RPMI8226 (cell line): Measurements from ENCODE around the gene MSRB3.
"Not testable (repeated sequence)": the region's sequence is repeated elsewhere in the genome, so short reads cannot be mapped to it uniquely, and the experiment has no call there.

ENCODE experiments used
- DNase-seq: peaks from one replicate; pipeline ENCODE4 v3.0.0-alpha.2; 2015

MSRB3 gene

GRCh38 chr12:65407388-65408149, 129.1 kb downstream of the MSRB3 start:
- DNase-seq: no peak

GRCh38 chr12:65408441-65408840, 130.0 kb downstream of the MSRB3 start:
- no peak for DNase-seq

- no peak for DNase-seq
Measured at GRCh38 chr12:65409726-65410125, 131.2 kb downstream of the MSRB3 start.

DNA sequence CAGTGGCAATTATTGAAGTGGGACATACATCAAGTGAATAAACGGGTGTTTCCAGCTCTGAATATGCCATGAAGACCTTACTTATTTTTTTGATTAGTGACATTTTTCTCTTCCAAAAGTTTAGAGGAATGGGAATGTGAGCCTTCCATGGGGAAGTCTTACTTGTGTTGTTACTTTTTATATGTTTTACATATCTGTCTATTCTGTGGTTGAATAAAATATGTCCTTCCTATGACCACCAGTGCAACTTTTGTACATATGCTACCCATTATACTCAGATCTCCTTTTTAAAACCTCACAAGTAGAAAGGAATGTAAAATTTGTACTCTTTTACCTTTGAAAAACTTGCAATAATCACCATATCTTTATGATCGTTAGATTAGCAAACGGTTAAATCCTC, 132.7 kb downstream of the MSRB3 start:
- no peak for DNase-seq

- no peak for DNase-seq
Measured at GRCh38 chr12:65414526-65414925, 136.0 kb downstream of the MSRB3 start.

- no peak for DNase-seq
Measured at GRCh38 chr12:65415826-65416225, 137.3 kb downstream of the MSRB3 start.

GRCh38 chr12:65419284-65420072, 141.0 kb downstream of the MSRB3 start:
- DNase-seq: peak; percentile 43

DNA sequence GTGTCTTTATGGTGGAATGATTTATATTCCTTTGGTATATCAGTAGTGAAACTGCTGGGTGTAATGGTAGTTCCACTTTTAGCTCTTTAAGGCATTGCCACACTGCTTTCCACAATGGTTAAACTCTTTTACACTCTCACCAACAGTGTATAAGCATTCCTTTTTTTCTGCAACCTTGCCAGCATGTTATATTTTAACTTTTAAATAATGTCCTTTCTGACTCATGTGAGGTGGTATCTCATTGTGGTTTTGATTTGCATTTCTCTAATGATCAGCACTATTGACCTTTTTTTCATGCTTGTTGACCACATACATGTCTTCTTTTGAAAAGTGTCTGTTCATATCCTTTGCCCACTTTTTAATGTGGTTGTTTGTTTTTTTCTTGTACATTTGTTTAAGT, 142.5 kb downstream of the MSRB3 start:
- DNase-seq: no peak

DNA sequence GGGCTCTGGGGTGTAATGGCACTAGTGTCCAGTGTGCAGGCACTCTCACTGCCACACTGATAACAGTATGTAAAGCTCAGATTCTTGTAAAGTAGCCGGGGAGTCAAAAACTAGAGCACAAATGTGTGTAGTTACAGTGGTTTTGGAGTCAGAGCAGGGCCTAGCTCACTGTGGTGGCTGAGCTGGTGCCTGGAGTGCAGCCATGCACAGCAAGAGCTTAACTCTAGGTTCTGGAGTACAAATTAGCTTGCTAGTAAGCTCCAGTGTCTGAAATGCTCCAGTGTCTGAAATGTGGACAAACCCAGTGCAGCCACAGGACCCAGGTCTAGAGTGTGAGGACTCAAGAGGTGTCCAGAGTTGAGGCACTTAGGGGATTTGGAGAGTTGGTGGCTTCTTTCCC, 149.2 kb downstream of the MSRB3 start:
- no peak for DNase-seq

DNA sequence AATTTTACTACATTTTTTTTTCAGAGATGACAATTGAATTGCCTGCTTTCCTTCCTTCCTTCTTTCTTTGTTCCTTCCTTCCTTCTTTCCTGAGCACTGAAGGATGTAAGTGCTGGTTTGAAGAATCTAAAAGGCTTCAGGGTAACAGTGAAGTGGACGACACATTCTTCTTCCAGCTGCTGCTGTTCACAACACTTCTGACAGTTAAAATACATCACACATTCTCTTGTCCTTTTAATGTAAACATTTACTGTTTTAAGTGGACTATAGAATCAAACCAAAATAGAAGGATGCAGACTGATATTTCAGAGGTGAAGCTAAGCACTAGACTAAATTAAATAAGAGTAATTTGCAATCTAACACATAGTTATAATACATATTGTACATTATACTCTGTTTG, 151.5 kb downstream of the MSRB3 start:
- no peak for DNase-seq

DNA sequence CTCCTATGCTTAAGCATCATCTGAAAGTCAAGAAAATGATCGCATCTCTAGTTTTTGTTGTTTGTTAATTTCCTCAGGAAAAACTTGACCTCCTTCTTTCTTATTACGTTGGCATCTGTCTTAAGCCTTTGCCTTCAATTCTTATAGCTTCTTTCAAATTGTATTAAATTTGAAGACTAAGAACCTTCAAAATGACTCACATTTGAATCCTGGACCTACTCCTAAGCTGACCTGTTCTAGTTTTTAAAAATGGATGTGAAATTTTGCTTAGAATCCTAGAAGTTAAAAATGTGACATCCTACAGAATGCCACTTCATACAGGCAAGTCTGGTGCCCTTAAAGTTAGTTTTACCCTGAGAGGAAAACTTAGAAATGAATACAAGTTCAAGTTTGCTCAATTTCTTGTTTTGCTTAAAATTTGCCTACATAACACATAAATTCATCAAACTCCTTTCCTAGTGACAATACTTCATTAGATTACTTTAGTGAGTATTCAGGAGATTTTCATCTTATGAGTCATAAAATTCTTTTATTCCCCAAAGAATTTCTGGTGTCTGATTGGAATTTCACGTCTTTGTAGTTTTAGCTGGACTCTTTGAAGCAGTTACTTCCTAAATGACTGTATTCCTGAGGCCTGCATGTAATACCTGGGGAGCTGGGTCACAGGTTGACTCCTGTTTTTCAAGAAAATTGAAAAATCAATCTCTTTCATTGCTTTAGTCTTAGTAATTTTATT, 152.3 kb downstream of the MSRB3 start:
- DNase-seq: no peak

DNA sequence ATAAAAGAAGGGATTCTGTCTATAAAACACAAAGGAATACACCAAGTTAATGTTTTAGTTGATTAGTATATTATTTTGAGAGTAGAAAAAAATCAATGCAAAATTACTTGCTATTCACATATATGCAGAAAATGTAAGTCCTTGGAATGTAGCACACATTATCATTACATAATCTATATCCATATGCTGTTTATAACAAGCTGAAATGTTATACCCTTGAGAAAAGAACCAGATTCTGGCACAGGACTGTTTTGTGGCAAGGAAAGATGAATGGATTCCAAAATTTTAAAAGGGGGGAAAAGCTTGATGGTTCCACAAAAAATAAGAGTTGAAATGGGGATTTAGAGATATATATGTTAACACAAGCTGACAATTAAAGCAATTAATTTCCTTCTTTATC, 153.6 kb downstream of the MSRB3 start:
- no peak for DNase-seq

DNA sequence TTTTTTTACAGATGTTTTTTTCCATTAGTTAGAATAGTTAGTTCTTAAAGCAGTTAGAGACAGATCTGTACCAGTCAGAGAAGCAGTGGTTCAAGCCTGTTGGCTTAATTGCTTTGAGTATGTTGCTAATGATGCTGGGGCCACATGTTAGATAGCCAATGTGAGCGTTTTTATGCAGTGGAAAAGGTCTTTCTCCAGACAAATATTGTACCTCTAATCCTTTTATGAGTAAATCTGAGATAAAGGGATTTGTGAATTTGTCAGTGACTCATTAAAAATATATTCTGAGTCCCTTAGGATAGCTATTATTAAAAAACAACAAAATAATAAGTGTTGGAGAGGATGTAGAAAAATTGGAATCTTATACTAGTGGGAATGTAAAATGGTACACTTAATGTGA, 154.2 kb downstream of the MSRB3 start:
- no peak for DNase-seq

DNA sequence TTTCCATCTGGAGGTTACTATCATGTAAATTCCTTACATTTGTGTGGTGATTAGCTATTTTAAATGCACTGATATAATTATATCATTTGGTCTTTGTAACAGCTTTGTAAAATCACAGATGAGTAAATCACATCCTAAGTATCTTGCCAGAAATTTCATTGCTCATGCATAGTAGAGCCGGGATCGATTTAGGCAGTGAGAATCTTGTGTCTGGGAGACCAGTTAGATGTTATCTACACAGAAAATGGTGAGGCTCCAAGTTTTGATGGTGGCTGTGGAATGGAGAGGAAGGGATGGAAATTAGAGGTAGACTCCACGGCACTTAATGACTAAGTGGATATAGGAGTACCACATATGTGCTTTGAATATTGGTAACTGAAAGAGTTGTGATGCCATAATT, 156.3 kb downstream of the MSRB3 start:
- no peak for DNase-seq

DNA sequence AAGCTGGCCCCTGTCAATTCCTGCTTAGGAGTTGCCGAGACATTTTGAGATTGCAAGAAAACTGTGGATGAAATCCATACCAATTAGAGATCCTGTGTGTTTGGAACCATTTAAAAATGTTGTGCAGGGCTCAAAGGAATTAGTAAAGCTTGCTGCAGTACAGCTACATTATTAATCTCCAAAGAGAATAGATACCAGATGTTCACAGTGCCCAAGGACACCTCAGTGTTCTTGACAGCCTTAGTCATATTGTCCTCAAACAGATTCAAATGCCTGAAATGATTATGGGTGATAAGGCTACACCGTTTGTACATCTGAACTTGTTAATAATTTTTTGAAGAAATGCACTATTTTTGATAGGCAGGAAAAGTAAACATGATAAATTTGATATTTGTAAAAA, 164.6 kb downstream of the MSRB3 start:
- DNase-seq: no peak

DNA sequence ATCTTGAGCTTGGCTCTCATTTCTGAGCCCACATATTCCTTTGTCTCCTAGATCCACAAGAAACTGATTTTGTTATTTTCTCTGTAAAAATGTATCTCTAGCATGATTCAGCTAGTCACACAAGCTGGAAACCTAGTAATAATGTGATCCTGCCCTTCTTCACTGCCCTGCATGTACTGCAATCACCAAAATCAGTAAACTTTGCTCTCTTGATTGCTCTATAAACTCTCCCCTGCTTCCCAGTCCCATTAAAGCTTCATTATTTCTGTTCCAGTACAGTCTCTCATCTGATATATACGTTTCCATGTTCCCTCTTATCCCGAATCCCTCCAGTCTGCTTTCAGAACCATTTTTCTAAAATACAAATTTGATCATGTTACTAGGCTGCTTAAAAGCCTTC, 166.5 kb downstream of the MSRB3 start:
- no peak for DNase-seq

DNA sequence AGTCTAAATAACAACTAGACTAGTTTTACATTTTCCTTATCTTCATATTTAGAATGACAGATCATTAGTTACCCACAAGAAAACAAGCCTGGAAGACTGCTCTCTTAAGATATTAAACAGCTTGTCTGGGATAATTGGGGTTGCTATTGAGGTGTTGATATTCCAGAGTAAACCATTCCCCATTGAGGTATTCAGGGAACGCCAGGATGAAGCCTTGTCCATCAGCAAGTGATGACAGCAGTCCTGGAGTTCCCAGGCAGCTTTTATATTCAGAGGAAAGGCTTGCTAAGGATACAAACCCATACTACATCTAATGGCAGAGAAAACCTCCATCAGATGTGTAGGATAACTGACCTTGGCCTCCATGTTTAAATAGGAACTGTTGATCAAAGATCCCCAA, 168.4 kb downstream of the MSRB3 start:
- DNase-seq: no peak

GRCh38 chr12:65449400-65449799, 170.9 kb downstream of the MSRB3 start:
- no peak for DNase-seq

GRCh38 chr12:65450625-65451024, 172.1 kb downstream of the MSRB3 start:
- no peak for DNase-seq

GRCh38 chr12:65454115-65454787, 175.8 kb downstream of the MSRB3 start:
- no peak for DNase-seq

GRCh38 chr12:65457341-65457740, 178.9 kb downstream of the MSRB3 start:
- DNase-seq: not testable (repeated sequence)

DNA sequence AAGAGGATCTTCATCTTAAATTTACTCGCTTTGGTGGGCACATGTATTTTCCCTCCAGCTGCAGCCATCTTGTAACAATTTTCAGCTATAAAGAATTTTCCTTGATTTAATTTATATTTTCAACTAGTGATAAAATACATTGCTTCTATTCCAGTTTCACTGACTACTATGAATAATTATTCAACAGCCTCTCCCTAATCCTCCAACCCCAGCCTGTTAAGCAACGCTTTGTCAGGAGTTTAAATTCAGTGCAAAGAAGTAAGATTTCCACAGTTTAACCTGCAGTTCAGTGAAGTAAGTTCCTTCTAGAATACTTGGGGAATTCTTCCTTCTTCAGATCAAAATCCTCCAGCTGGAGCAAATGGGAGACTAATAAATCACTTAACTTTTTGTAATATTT, 180.2 kb downstream of the MSRB3 start:
- DNase-seq: no peak

DNA sequence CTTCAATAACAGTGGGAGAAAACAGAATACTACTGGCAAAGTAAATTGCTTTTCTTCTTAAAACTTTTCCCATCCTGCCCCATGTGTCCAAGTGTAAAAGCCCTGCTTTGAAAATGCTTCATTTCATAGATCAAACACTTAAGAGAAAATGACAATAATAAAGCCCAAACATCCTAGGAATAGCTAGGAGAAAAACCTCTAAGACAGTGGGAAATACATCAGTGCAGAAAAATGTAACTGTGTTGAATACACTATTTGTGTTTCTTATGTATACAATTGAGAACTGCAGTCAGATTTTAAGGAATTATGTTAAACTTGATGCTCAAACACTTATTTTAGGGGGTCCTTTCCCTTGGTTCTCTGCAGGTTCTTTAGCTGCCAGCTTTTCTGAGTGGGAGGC, 181.1 kb downstream of the MSRB3 start:
- no peak for DNase-seq
